ENCODE results near the gene ADAMTS7.

ADAMTS7 gene

GRCh38 chr15:78855746-78856145, 44.5 kb upstream of the ADAMTS7 start:
- no peak for TF ChIP-seq ZNF70 (CRISPR knock-in tag; IDR thresholded peaks at IDR 0.05)
- TF ChIP-seq PATZ1 (CRISPR knock-in tag; IDR thresholded peaks at IDR 0.05; ENCODE audit: borderline replicate concordance), result no peak
- no peak for TF ChIP-seq OSR1 (CRISPR knock-in tag; IDR thresholded peaks at IDR 0.05)
- no peak for TF ChIP-seq SNAI2 (CRISPR knock-in tag; IDR thresholded peaks at IDR 0.05)
- TF ChIP-seq, protein P1, sequence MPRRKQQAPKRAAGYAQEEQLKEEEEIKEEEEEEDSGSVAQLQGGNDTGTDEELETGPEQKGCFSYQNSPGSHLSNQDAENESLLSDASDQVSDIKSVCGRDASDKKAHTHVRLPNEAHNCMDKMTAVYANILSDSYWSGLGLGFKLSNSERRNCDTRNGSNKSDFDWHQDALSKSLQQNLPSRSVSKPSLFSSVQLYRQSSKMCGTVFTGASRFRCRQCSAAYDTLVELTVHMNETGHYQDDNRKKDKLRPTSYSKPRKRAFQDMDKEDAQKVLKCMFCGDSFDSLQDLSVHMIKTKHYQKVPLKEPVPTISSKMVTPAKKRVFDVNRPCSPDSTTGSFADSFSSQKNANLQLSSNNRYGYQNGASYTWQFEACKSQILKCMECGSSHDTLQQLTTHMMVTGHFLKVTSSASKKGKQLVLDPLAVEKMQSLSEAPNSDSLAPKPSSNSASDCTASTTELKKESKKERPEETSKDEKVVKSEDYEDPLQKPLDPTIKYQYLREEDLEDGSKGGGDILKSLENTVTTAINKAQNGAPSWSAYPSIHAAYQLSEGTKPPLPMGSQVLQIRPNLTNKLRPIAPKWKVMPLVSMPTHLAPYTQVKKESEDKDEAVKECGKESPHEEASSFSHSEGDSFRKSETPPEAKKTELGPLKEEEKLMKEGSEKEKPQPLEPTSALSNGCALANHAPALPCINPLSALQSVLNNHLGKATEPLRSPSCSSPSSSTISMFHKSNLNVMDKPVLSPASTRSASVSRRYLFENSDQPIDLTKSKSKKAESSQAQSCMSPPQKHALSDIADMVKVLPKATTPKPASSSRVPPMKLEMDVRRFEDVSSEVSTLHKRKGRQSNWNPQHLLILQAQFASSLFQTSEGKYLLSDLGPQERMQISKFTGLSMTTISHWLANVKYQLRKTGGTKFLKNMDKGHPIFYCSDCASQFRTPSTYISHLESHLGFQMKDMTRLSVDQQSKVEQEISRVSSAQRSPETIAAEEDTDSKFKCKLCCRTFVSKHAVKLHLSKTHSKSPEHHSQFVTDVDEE (CRISPR knock-in tag; IDR thresholded peaks at IDR 0.05), result no peak
- no peak for TF ChIP-seq BACH2 (CRISPR knock-in tag; IDR thresholded peaks at IDR 0.05; ENCODE audit: borderline replicate concordance)
- TF ChIP-seq ARNTL (CRISPR knock-in tag; IDR thresholded peaks at IDR 0.05; ENCODE audit: borderline replicate concordance, low read depth), result no peak
- no peak for TF ChIP-seq RARB (CRISPR knock-in tag; IDR thresholded peaks at IDR 0.05)
- ATAC-seq, result no peak

DNA sequence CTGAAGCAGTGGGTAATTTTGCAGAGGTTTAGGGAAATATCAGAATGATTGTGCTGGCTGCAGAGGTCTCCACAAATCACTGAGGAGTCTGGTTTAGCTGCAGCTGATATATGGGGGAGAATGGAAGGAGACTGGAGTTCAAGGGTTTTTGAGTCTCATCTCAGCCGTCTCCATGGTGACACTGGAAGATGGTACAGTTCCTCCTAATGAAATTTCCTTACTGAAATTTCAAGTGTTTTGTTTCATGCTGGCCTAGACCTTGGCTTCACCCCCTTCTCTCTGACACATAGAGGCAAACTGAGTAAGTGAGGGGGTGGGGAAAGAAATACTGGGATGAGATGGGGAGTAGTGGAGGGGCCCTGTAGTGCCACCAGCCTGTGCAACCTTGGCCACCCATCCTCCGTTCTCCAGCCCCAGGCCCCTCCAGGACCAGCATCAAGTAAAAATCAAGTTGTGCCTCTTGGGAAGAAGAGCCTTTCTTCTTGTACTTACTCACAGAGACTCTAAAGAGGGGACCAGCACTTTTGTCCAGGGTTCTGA, 43.6 kb upstream of the ADAMTS7 start:
- TF ChIP-seq ZNF565 (CRISPR knock-in tag; conservative IDR thresholded peaks at IDR 0.05; ENCODE audit: low read depth) (no peak), ZC3H10 (CRISPR knock-in tag; IDR thresholded peaks at IDR 0.05) (no peak), PATZ1 (CRISPR knock-in tag; IDR thresholded peaks at IDR 0.05; ENCODE audit: borderline replicate concordance) (no peak), BACH2 (CRISPR knock-in tag; IDR thresholded peaks at IDR 0.05; ENCODE audit: borderline replicate concordance) (no peak), CSDC2 (CRISPR knock-in tag; IDR thresholded peaks at IDR 0.05) (no peak), ZFP3 (CRISPR knock-in tag; IDR thresholded peaks at IDR 0.05) (no peak), ARNTL (CRISPR knock-in tag; IDR thresholded peaks at IDR 0.05; ENCODE audit: borderline replicate concordance, low read depth) (no peak), ZFP30 (CRISPR knock-in tag; IDR thresholded peaks at IDR 0.05) (no peak)
- no peak for ATAC-seq

DNA sequence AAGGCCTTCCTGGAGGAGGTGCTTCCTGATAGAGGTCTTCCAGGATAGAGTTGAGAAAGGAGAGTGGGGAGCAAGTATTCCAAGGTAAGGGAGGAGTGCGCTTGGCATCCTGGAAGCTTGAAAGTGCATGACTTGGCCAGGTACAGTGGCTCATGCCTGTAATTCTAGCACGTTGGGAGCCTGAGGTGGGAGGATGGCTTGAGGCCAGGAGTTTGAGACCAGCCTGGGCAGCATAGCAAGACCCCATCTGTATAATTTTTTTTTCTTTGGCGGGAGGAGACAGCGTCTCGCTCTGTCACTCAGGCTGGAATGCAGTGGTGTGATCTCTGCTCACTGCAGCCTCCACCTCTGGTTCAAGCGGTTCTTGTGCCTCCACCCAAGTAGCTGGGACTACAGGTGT, 42.2 kb upstream of the ADAMTS7 start:
- TF ChIP-seq ZNF70 (CRISPR knock-in tag; IDR thresholded peaks at IDR 0.05) (no peak), CREB5 (CRISPR knock-in tag; IDR thresholded peaks at IDR 0.05; ENCODE audit: low read depth) (no peak), ISL1 (CRISPR knock-in tag; IDR thresholded peaks at IDR 0.05) (no peak), ZNF8 (CRISPR knock-in tag; IDR thresholded peaks at IDR 0.05) (no peak), ZFP3 (CRISPR knock-in tag; IDR thresholded peaks at IDR 0.05) (no peak), RARB (CRISPR knock-in tag; IDR thresholded peaks at IDR 0.05) (no peak)
- ATAC-seq, result no peak

- ATAC-seq, result no peak
- TF ChIP-seq PATZ1 (CRISPR knock-in tag; IDR thresholded peaks at IDR 0.05; ENCODE audit: borderline replicate concordance) (no peak), BACH2 (CRISPR knock-in tag; IDR thresholded peaks at IDR 0.05; ENCODE audit: borderline replicate concordance) (no peak), TCF4 (CRISPR knock-in tag; IDR thresholded peaks at IDR 0.05; ENCODE audit: borderline replicate concordance) (no peak), CSDC2 (CRISPR knock-in tag; IDR thresholded peaks at IDR 0.05) (no peak), TOX (CRISPR knock-in tag; IDR thresholded peaks at IDR 0.05; ENCODE audit: borderline replicate concordance) (no peak), OSR1 (CRISPR knock-in tag; IDR thresholded peaks at IDR 0.05) (no peak), POU6F1 (CRISPR knock-in tag; IDR thresholded peaks at IDR 0.05; ENCODE audit: borderline replicate concordance, low read depth) (no peak), ZNF70 (CRISPR knock-in tag; IDR thresholded peaks at IDR 0.05) (no peak), GLIS3 (CRISPR knock-in tag; IDR thresholded peaks at IDR 0.05) (no peak), RARB (CRISPR knock-in tag; IDR thresholded peaks at IDR 0.05) (no peak), PPARA (CRISPR knock-in tag; IDR thresholded peaks at IDR 0.05; ENCODE audit: borderline replicate concordance) (no peak), ZC3H10 (CRISPR knock-in tag; IDR thresholded peaks at IDR 0.05) (no peak), ARNTL (CRISPR knock-in tag; IDR thresholded peaks at IDR 0.05; ENCODE audit: borderline replicate concordance, low read depth) (no peak), ZNF8 (CRISPR knock-in tag; IDR thresholded peaks at IDR 0.05) (no peak)
Observed at GRCh38 chr15:78850941-78851755, 39.9 kb upstream of the ADAMTS7 start.

Measured in SK-N-SH treated with all-trans-retinoic acid at 6 μM for 48 hours (cell line).